ENCODE data around the gene GRK5.

GRCh38 chr10:119469846-119470245, 262.5 kb downstream of the GRK5 start:
- TF ChIP-seq REST (IDR thresholded peaks at IDR 0.05; ENCODE audit: insufficient read depth in 1 of 2, low read depth in 2 of 2, low read length in 1 of 2): no peak
- TF ChIP-seq CTCF (IDR thresholded peaks at IDR 0.05): no peak
- no peak for TF ChIP-seq TCF7L2 (IDR thresholded peaks at IDR 0.05; ENCODE audit: low read depth, low read length)
- TF ChIP-seq POLR2AphosphoS5 (IDR thresholded peaks at IDR 0.05; ENCODE audit: low read depth, low read length): no peak
- TF ChIP-seq SIN3A (IDR thresholded peaks at IDR 0.05; ENCODE audit: borderline replicate concordance, insufficient read depth, low read depth, low read length): no peak

Data from Panc1 (cell line).